ENCODE results near the gene FAM20C.
"Not testable (repeated sequence)": the region's sequence is repeated elsewhere in the genome, so short reads cannot be mapped to it uniquely, and the experiment has no call there.

The FAM20C gene

DNA sequence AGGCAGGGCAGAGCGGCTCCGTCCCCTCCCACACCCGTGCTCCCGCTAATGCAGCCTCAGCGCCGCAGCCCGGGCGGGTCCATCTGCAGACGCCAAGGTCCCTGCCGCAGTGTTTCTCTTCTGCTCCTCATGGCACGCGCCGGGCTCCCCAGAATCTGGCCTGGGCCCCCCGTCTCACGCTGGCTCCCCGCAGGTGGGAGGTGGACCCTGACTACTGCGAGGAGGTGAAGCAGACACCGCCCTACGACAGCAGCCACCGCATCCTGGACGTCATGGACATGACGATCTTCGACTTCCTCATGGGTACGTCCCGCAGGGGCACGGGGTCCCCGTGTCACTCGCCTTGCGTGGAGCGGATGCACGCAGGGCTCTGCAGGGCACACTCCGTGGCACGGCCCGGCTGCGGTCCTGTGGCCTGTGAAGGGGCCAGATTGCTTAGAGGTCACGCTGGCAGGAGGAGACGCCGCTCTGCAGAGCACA is 64.1 kb downstream of the FAM20C start:
- Mint-ChIP-seq H3K9me3 (no peaks in the 10 kb centered on the region), H3K36me3 (ENCODE audit: low read depth) (no peaks in the 10 kb centered on the region), H3K27ac (no peak overlapping the region), H3K4me3 (no peak overlapping the region), H3K4me1 (ENCODE audit: low read depth) (no peaks in the 10 kb centered on the region), H3K27me3 (ENCODE audit: low read depth) (no peaks in the 10 kb centered on the region)
- no peak for DNase-seq (ENCODE audit: low spot score)

DNA sequence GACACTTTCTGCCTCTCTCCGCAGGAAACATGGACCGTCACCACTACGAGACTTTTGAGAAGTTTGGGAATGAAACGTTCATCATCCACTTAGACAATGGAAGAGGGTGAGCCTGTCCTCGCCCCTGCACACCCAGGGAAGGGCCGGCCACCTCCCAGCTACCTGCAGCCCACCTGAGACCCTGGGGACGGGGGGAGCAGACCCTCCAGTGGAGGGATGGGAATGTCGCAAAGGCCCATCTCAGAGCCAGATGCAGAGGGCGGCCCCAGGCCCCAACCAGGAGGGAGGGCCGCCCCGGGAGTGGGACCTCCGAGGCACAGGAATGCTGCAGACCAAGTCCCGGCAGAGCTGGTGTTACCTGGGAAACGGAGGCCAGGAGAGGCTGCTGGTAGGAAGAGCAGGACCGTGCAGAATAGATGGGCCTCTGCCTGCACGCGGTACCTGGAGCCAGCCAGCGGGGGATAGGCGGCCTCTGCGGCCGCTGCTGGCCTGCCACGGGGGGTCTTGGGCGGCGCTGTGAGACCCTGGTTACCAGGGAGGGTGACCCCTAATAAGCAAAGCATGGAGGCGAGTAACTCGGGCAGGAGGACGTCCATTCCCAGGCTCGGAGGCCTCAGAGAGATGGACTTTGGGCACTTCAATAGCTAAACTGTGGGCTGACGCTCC is 64.7 kb downstream of the FAM20C start:
- no peaks in the 10 kb centered on the region for H3K36me3 Mint-ChIP-seq (ENCODE audit: low read depth)
- DNase-seq (ENCODE audit: low spot score) = no peak
- H3K27me3 Mint-ChIP-seq (ENCODE audit: low read depth) = no peaks in the 10 kb centered on the region
- H3K4me1 Mint-ChIP-seq (ENCODE audit: low read depth) = no peaks in the 10 kb centered on the region
- H3K9me3 Mint-ChIP-seq = no peaks in the 10 kb centered on the region
- no peak overlapping the region for H3K27ac Mint-ChIP-seq
- no peak overlapping the region for H3K4me3 Mint-ChIP-seq

DNA sequence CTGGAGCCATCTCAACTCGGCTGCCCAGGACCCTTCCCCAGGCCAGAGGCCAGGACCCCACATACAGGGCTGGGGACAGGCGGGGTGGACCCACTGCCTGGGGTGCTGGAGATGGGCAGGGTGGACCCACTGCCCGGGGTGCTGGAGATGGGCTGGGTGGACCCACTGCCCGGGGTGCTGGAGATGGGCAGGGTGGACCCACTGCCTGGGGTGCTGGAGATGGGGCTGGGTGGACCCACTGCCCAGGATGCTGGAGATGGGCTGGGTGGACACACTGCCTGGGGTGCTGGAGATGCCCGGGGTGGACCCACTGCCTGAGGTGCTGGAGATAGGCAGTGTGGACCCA is 65.2 kb downstream of the FAM20C start:
- Mint-ChIP-seq H3K4me1 (ENCODE audit: low read depth) (no peaks in the 10 kb centered on the region), H3K36me3 (ENCODE audit: low read depth) (no peaks in the 10 kb centered on the region), H3K4me3 (no peak overlapping the region), H3K27ac (no peak overlapping the region), H3K27me3 (ENCODE audit: low read depth) (no peaks in the 10 kb centered on the region), H3K9me3 (no peaks in the 10 kb centered on the region)
- no peak for DNase-seq (ENCODE audit: low spot score)

DNA sequence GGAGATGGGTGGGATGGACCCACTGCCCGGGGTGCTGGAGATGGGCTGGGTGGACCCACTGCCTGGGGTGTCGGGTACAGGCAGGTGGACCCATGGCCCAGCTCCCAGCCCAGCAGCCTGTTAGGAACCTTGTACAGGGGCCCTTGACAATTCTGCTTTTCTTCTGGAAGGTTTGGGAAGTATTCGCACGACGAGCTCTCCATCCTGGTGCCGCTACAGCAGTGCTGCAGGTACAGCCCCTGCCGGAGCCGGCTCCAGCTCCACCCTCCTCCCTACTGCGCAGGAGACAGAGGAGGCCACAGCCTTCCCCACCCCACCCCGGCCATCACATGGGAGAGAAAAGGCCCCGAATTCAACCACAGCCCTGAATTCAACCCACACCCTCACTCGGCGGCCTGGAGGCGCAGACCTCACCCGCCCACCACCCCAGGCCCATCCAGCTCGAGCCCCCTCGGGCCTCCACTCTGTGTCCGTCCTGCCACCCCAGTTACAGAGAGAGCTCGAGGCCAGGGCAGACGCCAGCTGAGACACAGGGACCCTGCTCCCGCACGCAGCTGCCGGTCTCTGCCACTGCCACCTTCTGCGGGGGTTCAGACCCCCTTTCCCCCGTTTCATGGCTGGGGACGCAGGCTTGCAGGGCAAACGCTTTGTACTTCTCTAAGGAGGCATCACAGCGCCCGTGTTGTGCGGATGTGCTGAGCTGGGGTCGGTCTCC is 66.3 kb downstream of the FAM20C start:
- no peak for DNase-seq (ENCODE audit: low spot score)
- H3K4me1 Mint-ChIP-seq (ENCODE audit: low read depth) = no peaks in the 10 kb centered on the region
- no peaks in the 10 kb centered on the region for H3K27me3 Mint-ChIP-seq (ENCODE audit: low read depth)
- H3K4me3 Mint-ChIP-seq = no peak overlapping the region
- H3K36me3 Mint-ChIP-seq (ENCODE audit: low read depth) = no peaks in the 10 kb centered on the region
- H3K27ac Mint-ChIP-seq = no peak overlapping the region
- no peaks in the 10 kb centered on the region for H3K9me3 Mint-ChIP-seq

DNA sequence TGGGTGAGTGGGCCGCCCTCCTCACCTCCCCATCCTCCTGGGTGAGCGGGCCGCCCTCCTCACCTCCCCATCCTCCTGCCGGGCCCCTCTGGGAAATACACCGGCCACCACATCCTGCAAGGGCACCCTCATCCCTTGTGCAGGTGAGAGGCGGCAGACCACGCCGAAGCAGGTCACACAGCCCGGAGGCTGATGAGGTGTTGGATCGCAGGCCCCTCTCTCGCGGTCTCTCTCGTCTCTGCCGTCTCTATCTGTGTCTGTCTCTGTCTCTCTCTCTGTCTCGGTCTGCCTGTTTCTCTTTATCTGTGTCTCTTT is 66.8 kb downstream of the FAM20C start:
- Mint-ChIP-seq H3K4me1 (ENCODE audit: low read depth) (no peaks in the 10 kb centered on the region), H3K27me3 (ENCODE audit: low read depth) (no peaks in the 10 kb centered on the region), H3K36me3 (ENCODE audit: low read depth) (no peaks in the 10 kb centered on the region), H3K4me3 (no peak overlapping the region), H3K27ac (no peak overlapping the region), H3K9me3 (no peaks in the 10 kb centered on the region)
- no peak for DNase-seq (ENCODE audit: low spot score)

DNA sequence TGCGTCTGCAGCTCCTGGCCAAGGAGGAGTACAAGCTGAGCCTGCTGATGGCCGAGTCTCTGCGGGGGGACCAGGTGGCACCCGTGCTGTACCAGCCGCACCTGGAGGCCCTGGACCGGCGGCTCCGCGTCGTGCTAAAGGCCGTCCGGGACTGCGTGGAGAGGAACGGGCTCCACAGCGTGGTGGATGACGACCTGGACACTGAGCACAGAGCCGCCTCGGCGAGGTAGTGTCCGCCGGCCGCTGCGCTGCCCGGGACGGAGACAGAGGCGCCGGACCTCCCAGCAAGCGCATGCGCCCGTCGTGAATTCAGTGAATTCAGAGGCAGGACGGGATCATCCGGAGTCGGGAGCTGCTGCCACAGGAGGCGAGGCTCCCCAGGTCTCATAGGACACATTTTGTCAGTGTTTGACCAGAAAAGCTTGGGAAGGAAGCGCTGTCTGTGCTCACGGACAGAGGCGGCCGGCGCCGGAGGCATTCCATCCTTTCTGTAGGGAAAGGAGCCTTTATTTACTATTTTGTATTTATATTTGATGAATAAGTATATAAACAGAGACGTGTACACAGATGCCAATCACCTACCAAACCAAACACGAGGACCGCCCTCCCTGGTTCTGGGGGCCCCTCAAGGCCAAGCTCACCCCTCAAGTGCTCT is 67.5 kb downstream of the FAM20C start:
- Mint-ChIP-seq H3K36me3 (ENCODE audit: low read depth) (no peaks in the 10 kb centered on the region), H3K9me3 (no peaks in the 10 kb centered on the region)

DNA sequence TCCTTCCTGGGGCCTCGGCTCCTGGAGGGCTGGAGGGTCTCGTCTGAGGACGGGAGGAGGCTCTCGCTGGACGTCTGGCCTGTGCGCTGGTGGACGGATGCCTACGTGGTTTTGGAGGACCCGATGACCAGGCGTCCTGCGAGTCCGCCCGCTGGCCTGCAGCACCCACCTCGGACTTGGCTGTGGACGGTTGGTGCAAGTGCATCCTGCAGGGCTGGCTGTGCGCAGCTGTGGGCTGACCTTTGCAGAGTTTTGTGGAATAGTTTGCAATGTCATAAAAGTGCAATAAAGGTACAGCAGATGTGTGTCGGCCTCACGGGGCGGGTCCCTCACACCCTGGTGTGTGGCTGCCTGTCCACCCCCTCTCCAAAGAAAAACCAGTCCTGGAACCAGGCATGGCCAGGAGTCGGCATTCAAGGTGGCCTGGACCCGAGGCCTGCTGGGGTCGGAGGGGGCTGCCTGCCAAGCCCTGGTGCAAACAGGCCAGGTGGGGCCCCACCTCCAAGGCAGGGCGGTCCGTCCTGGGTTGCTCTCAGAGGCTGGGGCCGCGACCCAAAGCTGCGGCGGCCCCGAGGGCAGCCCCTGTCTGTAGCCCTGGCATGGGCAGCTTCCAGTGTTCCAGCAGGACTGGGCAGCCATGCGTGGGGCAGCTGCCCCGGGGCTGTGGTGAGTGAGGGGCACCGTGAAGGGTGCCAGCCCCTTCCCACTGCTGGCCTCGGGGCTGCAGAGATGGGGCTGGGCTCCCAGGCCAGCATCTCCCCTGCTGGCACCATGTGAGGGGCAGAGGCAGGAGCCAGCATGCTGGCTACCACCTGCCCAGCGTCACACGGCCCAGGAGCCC is 68.3 kb downstream of the FAM20C start:
- no peaks in the 10 kb centered on the region for H3K27me3 Mint-ChIP-seq (ENCODE audit: low read depth)
- H3K9me3 Mint-ChIP-seq = no peaks in the 10 kb centered on the region
- H3K27ac Mint-ChIP-seq = no peak overlapping the region
- H3K4me3 Mint-ChIP-seq = no peak overlapping the region
- DNase-seq (ENCODE audit: low spot score) = no peak
- H3K4me1 Mint-ChIP-seq (ENCODE audit: low read depth) = no peaks in the 10 kb centered on the region
- no peaks in the 10 kb centered on the region for H3K36me3 Mint-ChIP-seq (ENCODE audit: low read depth)

More for the DNA sequence above, 67.5 kb downstream of the FAM20C start:
- H3K4me1 Mint-ChIP-seq (ENCODE audit: low read depth) = no peaks in the 10 kb centered on the region
- DNase-seq (ENCODE audit: low spot score) = no peak
- H3K27me3 Mint-ChIP-seq (ENCODE audit: low read depth) = no peaks in the 10 kb centered on the region
- no peak overlapping the region for H3K4me3 Mint-ChIP-seq
- H3K27ac Mint-ChIP-seq = no peak overlapping the region

DNA sequence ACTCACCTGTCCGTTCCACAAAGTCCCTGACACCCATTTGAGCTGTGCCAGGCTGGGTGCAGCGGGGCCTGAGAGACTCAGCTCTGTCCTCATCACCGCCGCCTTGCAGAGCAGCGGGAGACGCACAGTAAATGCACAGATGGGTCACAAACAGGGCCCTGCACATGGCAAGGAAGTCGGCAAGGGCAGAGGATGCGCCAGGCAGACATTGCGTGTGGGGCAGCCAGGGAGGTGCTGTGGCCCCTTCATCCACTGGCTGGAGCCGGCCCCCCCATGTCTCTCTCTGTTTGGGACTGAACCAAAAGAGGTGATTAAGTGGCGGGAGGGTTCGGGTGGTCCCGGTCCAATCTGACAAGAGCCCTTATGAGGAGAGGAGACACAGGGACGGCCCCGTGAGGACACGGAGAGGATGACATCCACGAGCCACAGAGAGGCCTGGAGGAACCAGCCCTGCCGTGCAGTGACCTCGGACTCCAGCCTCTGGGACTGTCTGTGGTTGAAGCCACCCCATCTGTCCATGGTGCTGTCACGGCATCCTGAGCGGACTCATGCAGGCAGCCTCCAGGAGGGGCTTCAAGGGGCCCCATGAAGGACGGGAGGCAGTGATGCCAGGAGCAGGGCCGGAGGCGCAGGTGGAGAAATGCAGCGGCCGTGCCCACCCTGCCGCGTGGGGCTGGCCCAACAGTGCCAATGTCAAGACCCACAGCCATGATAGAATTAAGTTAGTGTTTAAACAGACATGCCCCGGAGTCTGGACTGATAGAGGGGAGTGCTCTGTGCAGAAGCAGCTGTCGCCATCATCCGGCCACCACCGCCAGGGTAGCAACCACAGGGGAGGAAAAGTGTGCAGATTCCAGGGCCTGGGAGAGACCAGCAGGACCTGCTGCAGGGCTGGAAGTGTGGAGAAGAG is 69.2 kb downstream of the FAM20C start:
- Mint-ChIP-seq H3K36me3 (ENCODE audit: low read depth) (no peaks in the 10 kb centered on the region), H3K27ac (no peak overlapping the region), H3K4me1 (ENCODE audit: low read depth) (no peaks in the 10 kb centered on the region), H3K27me3 (ENCODE audit: low read depth) (no peaks in the 10 kb centered on the region), H3K9me3 (no peaks in the 10 kb centered on the region), H3K4me3 (no peak overlapping the region)
- DNase-seq (ENCODE audit: low spot score) = no peak

DNA sequence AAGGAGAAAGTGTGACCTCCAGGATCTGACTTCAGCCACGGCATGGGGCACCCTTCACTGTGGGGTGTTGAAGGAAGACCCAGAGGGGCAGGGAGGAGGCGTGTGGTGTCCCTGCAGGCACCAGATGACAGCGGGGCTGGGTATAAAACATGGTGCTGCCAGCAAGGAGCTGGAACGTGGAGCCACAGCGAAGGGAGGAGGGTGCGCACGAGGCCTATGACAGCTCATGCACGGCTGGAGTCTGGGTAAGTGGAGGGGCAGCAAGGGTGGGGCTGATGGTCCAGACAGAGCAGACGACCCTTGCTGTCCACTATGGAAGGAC is 69.8 kb downstream of the FAM20C start:
- Mint-ChIP-seq H3K9me3 (no peaks in the 10 kb centered on the region), H3K27ac (peak overlapping the region; percentile 57), H3K36me3 (ENCODE audit: low read depth) (no peaks in the 10 kb centered on the region), H3K4me3 (no peak overlapping the region), H3K4me1 (ENCODE audit: low read depth) (no peaks in the 10 kb centered on the region), H3K27me3 (ENCODE audit: low read depth) (no peaks in the 10 kb centered on the region)
- no peak for DNase-seq (ENCODE audit: low spot score)

DNA sequence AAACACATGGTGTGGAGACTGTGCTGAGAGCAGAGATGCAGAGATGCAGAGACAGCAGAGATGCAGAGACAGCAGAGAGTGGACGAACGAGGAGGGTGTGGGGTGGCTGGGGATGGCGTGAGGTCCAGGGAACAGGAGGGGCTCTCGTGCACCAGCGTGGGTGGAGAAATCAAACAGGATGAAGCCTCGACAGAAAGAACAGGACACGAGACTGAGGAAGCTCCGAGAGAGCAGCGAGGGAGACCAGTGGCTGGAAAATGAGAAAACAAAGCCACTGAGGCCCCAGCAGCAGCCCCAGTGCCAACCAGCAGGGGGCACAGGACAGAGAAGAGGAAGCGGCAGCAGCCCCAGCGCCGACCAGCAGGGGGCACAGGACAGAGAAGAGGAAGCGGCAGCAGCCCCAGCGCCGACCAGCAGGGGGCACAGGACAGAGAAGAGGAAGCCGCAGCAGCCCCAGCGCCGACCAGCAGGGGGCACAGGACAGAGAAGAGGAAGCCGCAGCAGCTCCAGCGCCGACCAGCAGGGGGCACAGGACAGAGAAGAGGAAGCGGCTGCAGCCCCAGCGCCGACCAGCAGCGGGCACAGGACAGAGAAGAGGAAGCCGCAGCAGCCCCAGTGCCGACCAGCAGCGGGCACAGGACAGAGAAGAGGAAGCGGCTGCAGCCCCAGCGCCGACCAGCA is 70.4 kb downstream of the FAM20C start:
- H3K27ac Mint-ChIP-seq = peak overlapping the region; percentile 57
- H3K9me3 Mint-ChIP-seq; H3K4me3 Mint-ChIP-seq; H3K4me1 Mint-ChIP-seq (ENCODE audit: low read depth); H3K27me3 Mint-ChIP-seq (ENCODE audit: low read depth); H3K36me3 Mint-ChIP-seq (ENCODE audit: low read depth): not testable (repeated sequence)
- peak; percentile 57 for DNase-seq (ENCODE audit: low spot score)

DNA sequence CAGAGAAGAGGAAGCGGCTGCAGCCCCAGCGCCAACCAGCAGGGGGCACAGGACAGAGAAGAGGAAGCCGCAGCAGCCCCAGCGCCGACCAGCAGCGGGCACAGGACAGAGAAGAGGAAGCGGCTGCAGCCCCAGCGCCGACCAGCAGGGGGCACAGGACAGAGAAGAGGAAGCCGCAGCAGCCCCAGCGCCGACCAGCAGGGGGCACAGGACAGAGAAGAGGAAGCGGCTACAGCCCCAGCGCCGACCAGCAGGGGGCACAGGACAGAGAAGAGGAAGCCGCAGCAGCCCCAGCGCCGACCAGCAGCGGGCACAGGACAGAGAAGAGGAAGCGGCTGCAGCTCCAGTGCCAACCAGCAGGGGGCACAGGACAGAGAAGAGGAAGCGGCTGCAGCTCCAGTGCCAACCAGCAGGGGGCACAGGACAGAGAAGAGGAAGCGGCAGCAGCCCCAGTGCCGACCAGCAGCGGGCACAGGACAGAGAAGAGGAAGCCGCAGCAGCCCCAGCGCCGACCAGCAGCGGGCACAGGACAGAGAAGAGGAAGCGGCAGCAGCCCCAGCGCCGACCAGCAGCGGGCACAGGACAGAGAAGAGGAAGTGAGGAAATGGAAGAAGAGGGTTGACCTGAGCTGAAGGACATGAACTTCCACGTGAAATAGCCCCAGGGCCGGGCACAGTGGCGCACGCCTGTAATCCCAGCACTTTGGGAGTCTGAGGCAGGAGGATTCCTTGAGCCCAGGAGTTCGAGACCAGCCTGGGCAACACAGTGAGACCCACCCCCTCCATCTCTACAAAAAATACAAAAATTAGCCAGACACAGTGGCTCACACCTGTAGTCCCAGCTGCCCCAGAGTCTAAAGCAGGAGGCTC is 71.3 kb downstream of the FAM20C start:
- not testable (repeated sequence) for H3K36me3 Mint-ChIP-seq (ENCODE audit: low read depth); H3K4me3 Mint-ChIP-seq; H3K9me3 Mint-ChIP-seq; H3K4me1 Mint-ChIP-seq (ENCODE audit: low read depth); H3K27me3 Mint-ChIP-seq (ENCODE audit: low read depth); H3K27ac Mint-ChIP-seq
- DNase-seq (ENCODE audit: low spot score) = peak; percentile 71

DNA sequence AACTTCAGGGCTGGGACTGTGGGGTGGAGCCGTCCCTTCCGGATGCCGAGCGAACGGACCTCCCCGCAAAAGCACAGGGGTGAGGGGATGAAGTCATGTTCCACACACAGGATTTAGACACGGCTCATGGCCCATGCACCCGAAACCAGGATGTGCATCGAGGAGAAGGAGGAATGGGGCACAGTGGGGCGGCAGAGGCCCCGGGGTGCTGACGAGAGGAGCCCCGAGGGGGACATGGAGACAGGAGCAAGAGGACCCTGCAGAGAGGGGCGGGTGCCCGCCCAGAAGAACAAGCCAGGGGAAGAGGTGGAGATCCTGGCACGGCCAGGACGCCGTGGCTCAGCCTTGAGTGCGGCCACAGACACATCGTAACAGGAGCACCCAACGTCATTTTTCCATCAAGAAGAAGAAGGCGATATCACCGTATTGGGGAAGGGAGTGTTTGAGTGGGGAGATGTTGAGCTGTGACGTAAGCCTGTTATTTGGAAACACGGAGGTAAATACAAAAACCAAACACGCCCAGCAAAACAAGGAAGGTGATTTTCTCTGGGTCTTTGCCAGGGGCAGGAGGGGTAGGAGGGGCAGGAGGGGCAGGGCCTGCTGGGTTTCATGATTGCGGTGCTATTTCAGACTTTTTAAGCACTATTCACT is 72.3 kb downstream of the FAM20C start:
- H3K4me3 Mint-ChIP-seq = no peak overlapping the region
- no peaks in the 10 kb centered on the region for H3K4me1 Mint-ChIP-seq (ENCODE audit: low read depth)
- no peaks in the 10 kb centered on the region for H3K27me3 Mint-ChIP-seq (ENCODE audit: low read depth)
- H3K36me3 Mint-ChIP-seq (ENCODE audit: low read depth) = no peaks in the 10 kb centered on the region
- H3K27ac Mint-ChIP-seq = no peak overlapping the region
- DNase-seq (ENCODE audit: low spot score) = no peak
- H3K9me3 Mint-ChIP-seq = no peaks in the 10 kb centered on the region
